GM12878 (cell line): ENCODE results near the gene DIP2C. TPM values are rescaled to one million over a fixed set of nuclear protein-coding genes. Genes with fewer than 3 reads are reported as not detected.

Experiments used
- ATAC-seq: fragments of 200-7000 bp; cut with Tn5 transposase; 3 replicates; pipeline ENCODE4 v1.9.1; 2020; ENCODE audit warnings: mild to moderate bottlenecking, moderate library complexity
- BruUV-seq: library from RNA; stranded (reverse); fragments of 400-500 nt; replicated peaks from 2 replicates; lab custom pipeline; 2021; lab: Mats Ljungman, UMichigan
- CTCF ChIA-PET: fragments of 300-600 bp; sonication (Branson Sonifier 250); formaldehyde crosslinking; extraction: SDS; loops from one replicate; lab custom pipeline; 2021; ENCODE audit warnings: inconsistent platforms; lab: Yijun Ruan, JAX
- POLR2A ChIA-PET: fragments of 350-600 bp; formaldehyde crosslinking; extraction: SDS; loops from one replicate; lab custom pipeline; 2021; ENCODE audit warnings: inconsistent platforms; lab: Charles Lee
- RAD21 ChIA-PET: fragments of 300-600 bp; sonication (Branson Sonifier 250); formaldehyde crosslinking; loops from one replicate; lab custom pipeline; 2023; ENCODE audit warnings: antibody characterized with exemption; ENCODE audit not compliant: unreplicated experiment; lab: Charles Lee
- SMC1A ChIA-PET: fragments of 300-600 bp; sonication (Branson Sonifier 250); formaldehyde crosslinking; loops from one replicate; lab custom pipeline; 2023; ENCODE audit not compliant: unreplicated experiment, uncharacterized antibody; lab: Charles Lee
- DNase-seq: peaks from one replicate; pipeline ENCODE4 v3.0.0-alpha.2; 2011; ENCODE audit warnings: low read depth, low spot score
- FAIRE-seq: peaks from 3 replicates; lab custom pipeline; 2011; peaks lifted over from hg19 to GRCh38; lab: Jason Lieb, UNC
- H2AFZ ChIP-seq: 2 replicates; pipeline ENCODE4 v1.6.0; 2011; ENCODE audit warnings: low read depth, low read length, control low read depth; ENCODE audit not compliant: control insufficient read depth
- H3K27ac ChIP-seq: 2 replicates; pipeline ENCODE4 v1.5.1; 2011; ENCODE audit warnings: control low read depth; ENCODE audit not compliant: control insufficient read depth, insufficient read depth
- H3K27me3 ChIP-seq, 2 experiments: replicated peaks in 1 of 2; 2 replicates each; pipeline versions ENCODE4 v1.6.0 to v1.6.1; 2011; ENCODE audit warnings: low read length in 1 of 2; ENCODE audit not compliant: control insufficient read depth in 2 of 2, insufficient read depth in 2 of 2
- H3K36me3 ChIP-seq, 2 experiments: 2 replicates each; pipeline ENCODE4 v1.5.1; 2011; ENCODE audit warnings: low read length in 1 of 2; ENCODE audit not compliant: control insufficient read depth in 2 of 2, insufficient read depth in 2 of 2
- H3K4me1 ChIP-seq: 2 replicates; pipeline ENCODE4 v1.6.1; 2011; ENCODE audit warnings: mild to moderate bottlenecking, low read length, moderate library complexity, mixed read lengths; ENCODE audit not compliant: control insufficient read depth, insufficient read depth
- H3K4me2 ChIP-seq: 2 replicates; pipeline ENCODE4 v1.6.0; 2011; ENCODE audit warnings: control low read depth; ENCODE audit not compliant: control insufficient read depth, insufficient read depth
- H3K4me3 ChIP-seq: fragments of 200-600 bp; sonication (generic); 2 replicates; pipeline ENCODE4 v1.5.1; 2016
- H3K79me2 ChIP-seq: 2 replicates; pipeline ENCODE4 v1.6.0; 2011; ENCODE audit warnings: low read length; ENCODE audit not compliant: control insufficient read depth, insufficient read depth
- H3K9ac ChIP-seq: 2 replicates; pipeline ENCODE4 v1.8.0; 2011; ENCODE audit warnings: low read length, control low read depth, mixed read lengths; ENCODE audit not compliant: control insufficient read depth, insufficient read depth
- H3K9me3 ChIP-seq: replicated peaks from 3 replicates; pipeline ENCODE4 v1.5.1; 2011; ENCODE audit warnings: mild to moderate bottlenecking, low read length; ENCODE audit not compliant: control insufficient read depth, insufficient read depth
- H4K20me1 ChIP-seq: 2 replicates; pipeline ENCODE4 v1.6.0; 2011; ENCODE audit not compliant: control insufficient read depth, insufficient read depth
- CBFB ChIP-seq: IDR thresholded peaks from 2 replicates; pipeline ENCODE4 v1.6.1; 2016; ENCODE audit warnings: antibody characterized with exemption, low read depth
- ETV6 ChIP-seq, 2 experiments: fragments of 450-650 bp in 1 of 2; IDR thresholded peaks in 1 of 2; conservative IDR thresholded peaks in 1 of 2; 2 replicates each; pipeline ENCODE4 v1.6.1; 2014; ENCODE audit warnings: antibody characterized with exemption in 1 of 2, borderline replicate concordance in 1 of 2, low read depth in 1 of 2, mild to moderate bottlenecking in 1 of 2, moderate library complexity in 1 of 2
- FOXM1 ChIP-seq: IDR thresholded peaks from 2 replicates; pipeline ENCODE4 v1.6.1; 2012; ENCODE audit warnings: low read depth, mild to moderate bottlenecking, inconsistent platforms, low read length, moderate library complexity
- WGBS: methylation state at CpG from one replicate; pipeline ENCODE4 v1.1.6; 2016; ENCODE audit warnings: low lambda C conversion rate; ENCODE audit not compliant: insufficient replicate concordance, insufficient coverage; ENCODE audit errors: missing lambda C conversion rate; 5-methylcytosine and 5-hydroxymethylcytosine counted together
- in situ Hi-C: fragments of 300-500 bp; cut with MboI; formaldehyde crosslinking; loops from 9 replicates; pipeline ENCODE4 v1.14.3; 2018; ENCODE audit warnings: mixed read lengths
- intact Hi-C: fragments of 100-400 bp; cut with micrococcal nuclease; formaldehyde crosslinking; loops from one replicate; pipeline ENCODE4 v1.14.2; 2022; ENCODE audit not compliant: unreplicated experiment
- polyA plus RNA-seq, 11 experiments: library from polyadenylated mRNA; depleted of rRNA in 4 of 11; unstranded in 6 of 11; stranded (reverse) in 5 of 11; fragments of >200 nt; fragmentation: Nextera tagmentation in 4 of 11; fragmentation: Illumina TruSeq in 1 of 11; extraction: Ambion mirVana in 4 of 11; extraction: Trizol in 1 of 11; gene quantifications; 1 replicate in 1 of 11; 2 replicates in 10 of 11; pipeline versions ENCODE4 v1.2.1 to v1.2.3, GENCODE V29; 2011 to 2016; ENCODE audit warnings: inconsistent platforms in 2 of 11, missing spikeins in 2 of 11, low read depth in 1 of 11
- total RNA-seq, 4 experiments: library from RNA; depleted of rRNA in 3 of 4; stranded (reverse); fragments of >200 nt in 3 of 4; fragmentation: Illumina TruSeq in 1 of 4; extraction: Trizol in 1 of 4; gene quantifications; 2 replicates each; pipeline versions ENCODE4 v1.2.1 to v1.2.3, GENCODE V29; 2013 to 2021
- TF ChIP-seq, protein P1 (sequence below): IDR thresholded peaks from 2 replicates; pipeline ENCODE4 v1.6.1; 2011; ENCODE audit warnings: borderline replicate concordance, low read depth, mild to moderate bottlenecking, moderate library complexity, low read length; ENCODE audit not compliant: insufficient read depth, poor library complexity, severe bottlenecking

Gene DIP2C
- total and polyA plus RNA-seq, 10 of the 15 experiments (the other 5 are each of a cell fraction or from before 2014, with no cell fraction given), result 0.01 to 0.10 (median 0.06) TPM

DNA sequence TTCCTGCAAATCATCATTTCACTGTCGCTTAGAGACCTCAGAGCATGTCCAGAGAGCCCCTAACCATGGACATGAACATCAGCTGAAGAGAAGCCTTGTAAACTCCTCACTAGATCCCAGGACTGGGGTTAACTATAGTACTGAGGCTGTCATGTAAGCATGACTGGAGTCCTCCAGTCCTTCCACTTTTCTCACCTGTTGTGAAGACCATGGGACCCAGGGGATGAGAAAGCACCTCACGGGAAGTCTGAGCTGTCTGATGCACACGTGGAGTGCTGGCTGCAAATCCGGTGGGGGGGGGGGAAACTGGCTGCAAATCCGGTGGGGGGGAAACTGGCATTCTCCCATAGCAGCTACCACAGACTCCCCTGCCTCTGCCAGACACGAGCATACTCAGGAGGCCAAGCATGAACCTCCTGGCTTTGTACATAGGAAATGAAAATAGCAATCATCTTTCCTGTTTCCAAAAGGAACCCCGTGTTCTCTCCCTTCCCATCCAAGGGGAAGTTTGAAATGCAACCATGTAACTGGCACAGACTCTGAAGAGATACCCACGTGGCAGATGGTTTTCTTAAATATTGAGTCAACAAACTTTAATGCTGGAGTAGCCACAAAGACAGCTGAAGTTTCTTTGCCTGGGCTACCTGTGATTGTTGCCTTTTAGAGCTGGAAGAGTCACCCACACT is 292.8 kb downstream of the DIP2C start:
- no peak overlapping the region for H3K27ac ChIP-seq
- POLR2A ChIA-PET, result interaction anchor here (0.5 kb wide), 1 partner anchor 138 kb away, joined by 3 read pairs; no protein-coding TSS in a partner anchor
- no peaks in the 10 kb centered on the region; a peak in 1 of 4 replicates for H3K27me3 ChIP-seq
- WGBS, result 0% methylated on average over 4 of the region's 8 CpGs
- no peaks in the 10 kb centered on the region for H4K20me1 ChIP-seq
- FAIRE-seq, result no peak
- intact Hi-C loops, result no loop called here
- no peak overlapping the region for H3K4me3 ChIP-seq
- TF ChIP-seq FOXM1 (no peak), CBFB (no peak)
- TF ChIP-seq, protein P1, sequence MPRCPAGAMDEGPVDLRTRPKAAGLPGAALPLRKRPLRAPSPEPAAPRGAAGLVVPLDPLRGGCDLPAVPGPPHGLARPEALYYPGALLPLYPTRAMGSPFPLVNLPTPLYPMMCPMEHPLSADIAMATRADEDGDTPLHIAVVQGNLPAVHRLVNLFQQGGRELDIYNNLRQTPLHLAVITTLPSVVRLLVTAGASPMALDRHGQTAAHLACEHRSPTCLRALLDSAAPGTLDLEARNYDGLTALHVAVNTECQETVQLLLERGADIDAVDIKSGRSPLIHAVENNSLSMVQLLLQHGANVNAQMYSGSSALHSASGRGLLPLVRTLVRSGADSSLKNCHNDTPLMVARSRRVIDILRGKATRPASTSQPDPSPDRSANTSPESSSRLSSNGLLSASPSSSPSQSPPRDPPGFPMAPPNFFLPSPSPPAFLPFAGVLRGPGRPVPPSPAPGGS, result no peak
- TF ChIP-seq, all 136 proteins: peak for 0
- ChIA-PET RAD21 (no interaction called here), SMC1A (no interaction called here), CTCF (interaction anchor here (1.6 kb wide), 1 partner anchor 11 kb away, joined by 3 read pairs; no protein-coding TSS in a partner anchor)
- in situ Hi-C loops, result no loop called here
- ATAC-seq (no peak), DNase-seq (no peak)
- Histone ChIP-seq H3K36me3 (no peaks in the 10 kb centered on the region), H3K4me2 (no peak overlapping the region), H3K4me1 (no peaks in the 10 kb centered on the region), H2AFZ (no peak overlapping the region), H3K79me2 (no peaks in the 10 kb centered on the region), H3K9ac (no peak overlapping the region), H3K9me3 (no peaks in the 10 kb centered on the region)
- BruUV-seq, result no TSS peak

DNA sequence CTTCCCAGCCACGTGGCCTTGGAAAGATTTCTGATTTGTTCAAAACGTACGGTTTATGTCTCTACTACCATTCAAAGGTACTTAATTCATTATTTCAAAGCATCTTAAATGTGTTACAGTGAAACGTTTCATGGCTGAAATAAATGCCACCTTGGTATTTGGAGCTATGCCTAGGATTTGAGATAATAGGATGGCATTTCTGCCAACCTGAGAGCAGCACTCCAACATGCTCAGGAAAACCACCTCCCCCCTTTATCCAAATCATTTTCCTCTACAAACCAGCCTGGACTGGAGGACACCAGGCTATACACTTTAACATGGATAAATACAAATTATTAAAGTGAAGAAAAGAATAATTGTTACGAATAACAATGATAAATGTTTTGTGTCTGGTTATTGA is 293.4 kb downstream of the DIP2C start:
- no peaks in the 10 kb centered on the region for H3K79me2 ChIP-seq
- H3K4me1 ChIP-seq, result no peaks in the 10 kb centered on the region
- TF ChIP-seq ETV6 (conservative IDR thresholded peaks at IDR 0.05 in 1 of 2, IDR thresholded peaks at IDR 0.05 in 1 of 2; ENCODE audit: borderline replicate concordance in 1 of 2, low read depth in 1 of 2), result no peak
- TF ChIP-seq, all 136 proteins: peak for 0
- no peak overlapping the region for H3K4me2 ChIP-seq
- no peak for DNase-seq
- POLR2A ChIA-PET, result no interaction called here
- ATAC-seq, result no peak
- BruUV-seq, result no TSS peak
- in situ Hi-C loops, result no loop called here
- CTCF ChIA-PET, result no interaction called here
- no peaks in the 10 kb centered on the region for H3K9me3 ChIP-seq
- H3K36me3 ChIP-seq, result no peaks in the 10 kb centered on the region
- 71% methylated on average over 5 of the region's 5 CpGs for WGBS
- H2AFZ ChIP-seq, result no peak overlapping the region
- no peak overlapping the region for H3K4me3 ChIP-seq
- H3K9ac ChIP-seq, result no peak overlapping the region
- intact Hi-C loops, result no loop called here
- no peak for FAIRE-seq
- no peak overlapping the region for H3K27ac ChIP-seq
- SMC1A ChIA-PET, result no interaction called here
- RAD21 ChIA-PET, result no interaction called here
- no peaks in the 10 kb centered on the region for H4K20me1 ChIP-seq
- H3K27me3 ChIP-seq, result no peaks in the 10 kb centered on the region; a peak in 1 of 4 replicates
